Measurements from ENCODE around the gene ANKRD31.

DNA sequence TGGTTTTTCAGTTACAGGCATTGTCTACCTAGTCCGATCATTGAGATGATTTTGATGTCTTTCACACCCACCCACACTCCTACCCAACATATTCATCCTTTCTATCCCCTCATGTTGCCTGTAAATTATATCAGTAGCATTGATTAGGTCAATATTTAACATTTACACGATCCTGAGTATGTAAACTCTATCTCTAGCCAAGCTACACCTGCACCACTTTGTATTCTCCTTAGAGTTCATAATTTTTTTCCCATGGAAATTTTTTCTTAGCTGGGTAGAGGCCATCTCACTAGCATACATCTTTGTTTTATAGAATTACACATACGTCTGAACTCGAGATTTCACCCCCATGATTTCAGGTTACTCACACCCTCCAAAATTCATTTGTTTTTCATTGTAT lies 214.9 kb downstream of the ANKRD31 start:
- TF ChIP-seq, protein P1, sequence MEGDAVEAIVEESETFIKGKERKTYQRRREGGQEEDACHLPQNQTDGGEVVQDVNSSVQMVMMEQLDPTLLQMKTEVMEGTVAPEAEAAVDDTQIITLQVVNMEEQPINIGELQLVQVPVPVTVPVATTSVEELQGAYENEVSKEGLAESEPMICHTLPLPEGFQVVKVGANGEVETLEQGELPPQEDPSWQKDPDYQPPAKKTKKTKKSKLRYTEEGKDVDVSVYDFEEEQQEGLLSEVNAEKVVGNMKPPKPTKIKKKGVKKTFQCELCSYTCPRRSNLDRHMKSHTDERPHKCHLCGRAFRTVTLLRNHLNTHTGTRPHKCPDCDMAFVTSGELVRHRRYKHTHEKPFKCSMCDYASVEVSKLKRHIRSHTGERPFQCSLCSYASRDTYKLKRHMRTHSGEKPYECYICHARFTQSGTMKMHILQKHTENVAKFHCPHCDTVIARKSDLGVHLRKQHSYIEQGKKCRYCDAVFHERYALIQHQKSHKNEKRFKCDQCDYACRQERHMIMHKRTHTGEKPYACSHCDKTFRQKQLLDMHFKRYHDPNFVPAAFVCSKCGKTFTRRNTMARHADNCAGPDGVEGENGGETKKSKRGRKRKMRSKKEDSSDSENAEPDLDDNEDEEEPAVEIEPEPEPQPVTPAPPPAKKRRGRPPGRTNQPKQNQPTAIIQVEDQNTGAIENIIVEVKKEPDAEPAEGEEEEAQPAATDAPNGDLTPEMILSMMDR (conservative IDR thresholded peaks at IDR 0.05; ENCODE audit: low read depth, low read length) = no peak
- TF ChIP-seq EZH2 (IDR thresholded peaks at IDR 0.05; ENCODE audit: low read length, unreplicated experiment) (no peak), EZH2phosphoT487 (IDR thresholded peaks at IDR 0.05; ENCODE audit: borderline replicate concordance, low read length) (no peak)

Data from PC-3 (cell line).